Progenitor cell of endocrine pancreas (in vitro differentiated cells): ENCODE measurements around the gene B3GALT4. TPM values are rescaled to one million over a fixed set of nuclear protein-coding genes. Genes with fewer than 3 reads are reported as not detected.

Experiments used
- DNase-seq: peaks from one replicate; pipeline ENCODE4 v3.0.0; 2021; ENCODE audit warnings: low spot score; ENCODE audit not compliant: unreplicated experiment
- H3K27ac Mint-ChIP-seq: 2 replicates; pipeline ENCODE4 v1.8.0; 2021; ENCODE audit warnings: mild to moderate bottlenecking, moderate library complexity, mixed read lengths
- H3K27me3 Mint-ChIP-seq: 2 replicates; pipeline ENCODE4 v1.8.0; 2021; ENCODE audit warnings: mixed read lengths
- H3K36me3 Mint-ChIP-seq: 2 replicates; pipeline ENCODE4 v1.8.0; 2022; ENCODE audit warnings: mixed read lengths; ENCODE audit not compliant: insufficient read depth
- H3K4me1 Mint-ChIP-seq: 2 replicates; pipeline ENCODE4 v1.8.0; 2021; ENCODE audit warnings: low read depth, mixed read lengths
- H3K4me3 Mint-ChIP-seq: 2 replicates; pipeline ENCODE4 v1.8.0; 2021; ENCODE audit warnings: low read depth, mild to moderate bottlenecking, moderate library complexity, mixed read lengths
- H3K9me3 Mint-ChIP-seq: 2 replicates; pipeline ENCODE4 v1.8.0; 2021; ENCODE audit warnings: low read depth, mixed read lengths
- CTCF ChIP-seq: fragments of 200-600 bp; sonication (generic); IDR thresholded peaks from one replicate; pipeline ENCODE4 v1.5.0; 2021; ENCODE audit warnings: antibody characterized with exemption, mild to moderate bottlenecking; ENCODE audit not compliant: unreplicated experiment
- total RNA-seq: library from RNA; stranded (reverse); gene quantifications from 2 replicates; pipeline ENCODE4 v1.2.1, GENCODE V29; 2021

B3GALT4 gene
- total RNA-seq, 1 donor from 2014 or later, result 5.7 TPM

GRCh38 chr6:33289784-33290315 lies 12.9 kb downstream of the B3GALT4 start:
- Mint-ChIP-seq H3K9me3 (no peaks in the 10 kb centered on the region), H3K27me3 (no peaks in the 10 kb centered on the region), H3K36me3 (peaks cover 11% of the 10 kb centered on the region), H3K27ac (peak overlapping the region; percentile 95), H3K4me1 (peaks cover 25% of the 10 kb centered on the region), H3K4me3 (peak overlapping the region; percentile 97)
- no peak for TF ChIP-seq CTCF
- DNase-seq, result no peak

- Mint-ChIP-seq H3K9me3 (no peaks in the 10 kb centered on the region), H3K4me3 (peak overlapping the region; percentile 97), H3K36me3 (peaks cover 11% of the 10 kb centered on the region), H3K4me1 (peaks cover 25% of the 10 kb centered on the region), H3K27me3 (no peaks in the 10 kb centered on the region), H3K27ac (no peak overlapping the region)
- TF ChIP-seq CTCF, result no peak
- no peak for DNase-seq
Measured at GRCh38 chr6:33290459-33290858, 13.5 kb downstream of the B3GALT4 start.

- Mint-ChIP-seq H3K27me3 (no peaks in the 10 kb centered on the region), H3K27ac (no peak overlapping the region), H3K36me3 (peaks cover 7% of the 10 kb centered on the region), H3K9me3 (no peaks in the 10 kb centered on the region), H3K4me1 (peaks cover 27% of the 10 kb centered on the region), H3K4me3 (no peak overlapping the region)
- TF ChIP-seq CTCF, result no peak
- no peak for DNase-seq
Measured at GRCh38 chr6:33292996-33293682, 16.2 kb downstream of the B3GALT4 start.

GRCh38 chr6:33294086-33294823 lies 17.3 kb downstream of the B3GALT4 start:
- DNase-seq, result no peak
- no peaks in the 10 kb centered on the region for H3K27me3 Mint-ChIP-seq
- TF ChIP-seq CTCF, result no peak
- peaks cover 22% of the 10 kb centered on the region for H3K4me1 Mint-ChIP-seq
- peaks cover 6% of the 10 kb centered on the region for H3K36me3 Mint-ChIP-seq
- no peak overlapping the region for H3K4me3 Mint-ChIP-seq
- H3K9me3 Mint-ChIP-seq, result no peaks in the 10 kb centered on the region
- H3K27ac Mint-ChIP-seq, result peak overlapping the region; percentile 38

- peak overlapping the region; percentile 100 for H3K4me3 Mint-ChIP-seq
- H3K27me3 Mint-ChIP-seq, result no peaks in the 10 kb centered on the region
- H3K9me3 Mint-ChIP-seq, result no peaks in the 10 kb centered on the region
- peaks cover 16% of the 10 kb centered on the region for H3K4me1 Mint-ChIP-seq
- peaks cover 6% of the 10 kb centered on the region for H3K36me3 Mint-ChIP-seq
- no peak overlapping the region for H3K27ac Mint-ChIP-seq
- no peak for DNase-seq
- no peak for TF ChIP-seq CTCF
Measured at GRCh38 chr6:33295621-33296369, 18.9 kb downstream of the B3GALT4 start.
